ENCODE measurements around the gene CYTH3.
"Not testable (repeated sequence)": the region's sequence is repeated elsewhere in the genome, so short reads cannot be mapped to it uniquely, and the experiment has no call there.

The CYTH3 gene

DNA sequence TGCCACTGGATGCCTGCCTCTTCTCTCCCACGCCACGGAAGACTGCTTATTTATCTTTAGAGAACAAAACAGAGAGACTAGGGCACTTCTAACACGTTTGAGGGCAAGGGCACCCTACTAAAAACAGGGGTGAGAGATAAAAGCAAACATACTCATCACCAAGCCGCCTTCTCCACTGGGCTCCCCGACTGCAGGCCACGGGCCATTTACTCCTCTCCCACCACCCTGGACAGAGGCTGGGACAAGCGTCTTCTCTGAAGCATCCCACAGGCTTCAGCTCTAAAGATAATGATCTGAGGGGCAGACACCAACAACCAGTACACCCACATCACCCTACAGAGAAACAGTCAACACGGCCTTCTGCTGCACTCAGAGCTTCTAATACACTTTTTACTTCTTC is 78.7 kb downstream of the CYTH3 start:
- no peak for DNase-seq (ENCODE audit: low read depth in 2 of 2)

DNA sequence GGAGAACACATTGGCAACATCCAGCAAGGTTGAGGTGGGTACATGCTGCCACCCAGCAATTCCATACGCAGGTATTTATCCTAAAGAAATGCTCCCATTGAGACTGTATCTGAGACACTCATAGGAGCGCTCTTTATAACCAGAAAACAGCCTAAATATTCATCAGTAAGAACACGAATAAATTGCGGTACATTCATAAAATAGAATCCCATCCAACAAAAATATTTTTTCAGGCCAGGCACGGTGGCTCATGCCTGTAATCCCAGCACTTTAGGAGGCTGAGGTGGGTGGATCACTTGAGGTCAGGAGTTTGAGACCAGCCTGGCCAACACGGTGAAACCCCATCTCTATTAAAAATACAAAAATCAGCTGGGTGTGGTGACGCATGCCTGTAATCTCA is 81.9 kb downstream of the CYTH3 start:
- not testable (repeated sequence) for DNase-seq (ENCODE audit: low read depth in 2 of 2)

DNA sequence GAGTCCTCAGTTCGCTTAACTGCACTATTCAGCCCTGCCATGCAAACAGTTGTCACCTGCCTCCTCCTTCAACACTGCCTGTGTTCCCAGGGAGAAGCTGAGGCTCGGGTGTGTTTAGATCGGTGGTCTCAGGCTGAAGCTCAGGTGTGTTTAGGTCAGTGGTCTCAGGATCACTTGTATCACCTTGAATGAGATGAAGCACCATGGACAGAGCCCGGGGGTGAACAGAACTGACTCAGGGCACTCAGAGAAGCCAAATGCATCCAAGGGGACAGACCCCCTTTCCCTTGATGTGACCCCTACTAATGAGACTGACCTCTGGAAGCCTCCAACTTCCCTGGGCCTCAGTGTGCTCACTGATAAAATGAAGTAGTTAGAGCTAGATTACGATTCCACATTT is 84.0 kb downstream of the CYTH3 start:
- no peak for DNase-seq (ENCODE audit: low read depth in 2 of 2)

DNA sequence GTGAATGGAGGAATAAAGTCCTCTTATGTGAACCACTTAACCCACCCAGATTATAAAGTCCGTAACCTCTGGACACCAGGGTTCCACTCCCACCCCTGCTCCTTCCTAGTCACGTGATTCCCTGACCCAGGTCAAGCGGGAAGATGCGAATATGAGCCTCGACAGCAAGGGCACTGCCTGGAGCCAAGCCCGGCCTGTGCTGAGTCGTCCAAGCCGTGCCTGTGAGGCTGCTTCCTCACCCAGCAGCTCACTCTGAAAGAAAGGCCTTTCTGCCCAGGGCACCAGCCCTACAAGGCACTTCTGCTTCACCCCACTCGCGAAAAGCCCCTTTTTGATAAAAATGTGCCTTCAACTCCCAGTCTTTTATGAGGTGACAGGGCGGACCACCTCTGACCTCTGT is 85.8 kb downstream of the CYTH3 start:
- DNase-seq (ENCODE audit: low read depth in 2 of 2): no peak

DNA sequence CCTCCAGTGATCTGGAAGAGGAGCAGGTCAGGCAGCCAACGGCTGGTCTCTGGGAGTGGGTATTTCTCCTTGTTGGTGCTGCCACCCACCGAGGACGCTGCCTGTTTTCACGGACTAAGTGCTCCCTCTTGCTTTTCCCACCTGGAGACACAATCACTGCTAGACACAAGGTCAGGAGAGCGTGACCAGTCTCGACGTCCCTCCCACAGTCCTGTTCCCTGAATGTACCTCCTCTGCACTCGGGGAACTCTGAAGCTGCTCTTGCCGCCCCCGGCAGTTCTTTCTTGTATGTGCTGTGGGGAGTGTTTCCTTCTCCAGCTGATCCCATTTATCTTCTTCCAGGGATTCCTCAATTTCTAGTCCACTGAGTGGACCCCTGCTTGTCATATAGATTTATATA is 89.4 kb downstream of the CYTH3 start:
- DNase-seq (ENCODE audit: low read depth in 2 of 2): no peak

DNA sequence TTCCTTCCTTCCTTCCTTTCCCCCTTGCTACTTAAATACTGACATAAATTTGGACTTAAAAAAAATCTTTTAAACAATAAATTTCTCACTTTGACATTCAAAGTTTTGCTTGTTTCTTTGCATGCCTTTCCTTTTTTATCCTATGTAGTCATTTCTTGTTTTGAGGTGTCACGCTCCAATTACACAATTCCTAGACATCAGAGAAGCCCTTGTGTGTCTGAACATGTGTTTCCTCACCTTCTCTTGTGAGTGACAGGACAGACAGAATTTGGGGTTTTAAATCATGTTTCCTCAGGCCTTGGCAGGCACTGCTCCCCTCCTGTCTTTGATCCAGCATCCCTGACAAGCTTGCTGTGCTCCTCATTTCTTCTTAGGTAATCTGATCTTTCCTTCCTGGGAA is 91.3 kb downstream of the CYTH3 start:
- no peak for DNase-seq (ENCODE audit: low read depth in 2 of 2)

DNA sequence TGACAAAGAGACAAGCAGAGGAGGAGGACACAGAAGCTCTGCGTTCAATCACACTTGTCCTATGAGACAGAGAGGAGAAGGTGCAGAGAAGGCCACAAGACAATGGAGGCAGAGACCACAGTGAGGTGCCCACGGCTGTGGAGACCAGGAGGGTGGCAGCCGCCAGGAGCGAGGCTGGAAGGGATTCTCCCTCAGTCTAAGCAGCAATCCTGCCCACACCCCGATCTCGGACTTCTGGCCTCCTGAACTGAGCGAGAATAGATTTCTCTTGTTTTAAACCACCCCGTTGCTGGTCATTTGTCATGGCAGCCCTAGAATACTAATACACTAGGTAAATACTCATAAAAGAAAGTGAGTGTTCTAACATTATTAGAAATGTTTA is 92.1 kb downstream of the CYTH3 start:
- no peak for DNase-seq (ENCODE audit: low read depth in 2 of 2)

DNA sequence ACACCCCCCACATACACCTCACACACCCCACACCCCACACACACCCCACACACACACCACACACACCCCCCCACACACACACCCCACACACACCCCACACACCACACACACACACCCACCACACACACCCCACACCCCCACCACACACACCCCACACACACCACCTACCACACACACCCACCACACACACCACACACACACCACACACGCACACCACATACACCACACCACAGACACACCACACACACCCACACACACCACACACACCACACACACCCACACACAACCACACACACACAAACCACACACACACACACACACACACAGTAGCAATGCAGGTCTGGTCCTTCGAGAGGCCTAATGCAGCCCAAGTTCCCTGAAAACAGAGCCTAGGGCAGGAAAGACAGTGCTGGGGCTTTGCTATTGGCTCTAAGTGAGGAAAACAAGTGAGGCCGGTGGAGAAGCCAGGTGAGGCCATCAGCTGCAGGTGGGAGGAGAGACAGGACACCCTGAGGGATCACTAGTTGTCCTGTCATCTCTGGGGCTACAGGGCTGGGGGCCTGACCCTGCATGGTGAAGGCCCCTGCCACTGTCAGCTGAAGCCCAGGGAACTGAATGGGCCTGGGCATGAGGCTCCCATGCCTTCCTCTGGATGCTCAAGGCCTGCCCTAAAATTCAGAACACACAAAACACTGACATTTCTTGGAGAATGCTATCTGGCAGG is 92.6 kb downstream of the CYTH3 start:
- DNase-seq (ENCODE audit: low read depth in 2 of 2): no peak

DNA sequence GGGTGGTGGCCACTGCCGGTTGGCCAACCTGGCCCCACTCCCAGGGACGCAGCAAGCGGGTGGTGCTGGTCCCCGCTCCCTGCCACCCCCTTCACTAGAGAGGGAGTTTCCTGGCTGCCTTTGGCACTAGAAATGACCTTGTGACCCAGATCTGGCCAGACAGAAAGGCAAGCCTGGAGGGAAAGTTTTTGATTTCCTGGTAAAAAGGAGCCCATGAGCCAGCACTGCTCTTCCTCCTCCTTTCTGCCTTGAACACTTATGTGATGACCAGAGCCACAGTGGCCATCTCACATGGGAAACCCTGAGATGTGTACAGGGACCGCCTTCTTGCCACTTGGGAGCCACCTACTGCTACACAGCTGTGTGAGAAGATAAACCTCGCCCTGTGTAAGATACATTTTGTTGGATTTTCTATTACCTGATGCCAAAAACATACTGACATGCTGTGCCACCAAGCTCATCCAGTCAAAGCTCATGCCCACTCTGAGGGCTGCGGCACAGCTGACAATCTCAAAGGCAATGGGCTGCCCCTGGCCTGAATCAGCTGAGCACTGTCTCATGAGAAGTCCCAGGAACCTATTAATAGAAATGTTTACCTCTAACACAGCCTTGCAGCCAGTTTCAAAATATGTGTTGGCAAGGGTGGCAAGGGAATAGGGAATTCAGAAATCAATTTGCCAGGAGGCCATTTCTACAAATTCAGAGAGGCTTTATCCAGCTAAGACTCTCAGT is 94.0 kb downstream of the CYTH3 start:
- DNase-seq (ENCODE audit: low read depth in 2 of 2): no peak

DNA sequence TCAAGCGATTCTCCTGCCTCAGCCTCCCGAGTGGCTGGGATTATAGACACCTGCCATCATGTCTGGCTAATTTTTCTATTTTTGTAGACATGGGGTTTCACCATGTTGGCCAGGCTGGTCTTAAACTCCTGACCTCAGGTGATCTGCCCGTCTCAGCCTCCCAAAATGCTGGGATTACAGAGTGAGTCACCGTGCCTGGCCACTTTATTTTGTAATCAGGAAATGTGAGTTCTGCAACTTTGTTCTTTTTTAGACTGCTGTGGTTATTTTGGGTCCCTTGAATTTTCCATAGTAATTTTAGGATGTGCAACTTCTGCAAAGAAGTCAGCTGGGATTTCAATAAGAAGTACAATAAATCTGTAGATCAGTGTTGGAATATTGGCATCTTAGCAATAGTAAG is 96.8 kb downstream of the CYTH3 start:
- no peak for DNase-seq (ENCODE audit: low read depth in 2 of 2)

DNA sequence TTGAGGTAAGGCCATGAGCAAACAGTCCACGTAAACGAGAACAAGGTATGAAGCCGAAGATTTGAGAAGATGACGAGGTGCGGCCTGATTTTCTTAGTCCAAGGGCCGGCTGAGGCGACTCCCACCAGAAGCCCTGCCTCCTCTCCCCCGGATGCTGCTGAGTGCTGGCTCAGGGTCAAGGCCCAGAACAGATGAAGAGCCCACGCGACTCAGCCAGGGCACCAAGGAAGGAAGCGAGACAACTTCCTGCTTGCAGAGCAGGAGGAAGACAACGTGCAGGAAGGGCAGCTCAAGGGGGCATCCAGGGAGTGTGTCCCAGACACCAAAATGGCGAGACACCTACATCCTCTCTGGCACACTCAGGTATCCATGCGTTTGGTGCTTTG is 99.5 kb downstream of the CYTH3 start:
- DNase-seq (ENCODE audit: low read depth in 2 of 2): no peak

DNA sequence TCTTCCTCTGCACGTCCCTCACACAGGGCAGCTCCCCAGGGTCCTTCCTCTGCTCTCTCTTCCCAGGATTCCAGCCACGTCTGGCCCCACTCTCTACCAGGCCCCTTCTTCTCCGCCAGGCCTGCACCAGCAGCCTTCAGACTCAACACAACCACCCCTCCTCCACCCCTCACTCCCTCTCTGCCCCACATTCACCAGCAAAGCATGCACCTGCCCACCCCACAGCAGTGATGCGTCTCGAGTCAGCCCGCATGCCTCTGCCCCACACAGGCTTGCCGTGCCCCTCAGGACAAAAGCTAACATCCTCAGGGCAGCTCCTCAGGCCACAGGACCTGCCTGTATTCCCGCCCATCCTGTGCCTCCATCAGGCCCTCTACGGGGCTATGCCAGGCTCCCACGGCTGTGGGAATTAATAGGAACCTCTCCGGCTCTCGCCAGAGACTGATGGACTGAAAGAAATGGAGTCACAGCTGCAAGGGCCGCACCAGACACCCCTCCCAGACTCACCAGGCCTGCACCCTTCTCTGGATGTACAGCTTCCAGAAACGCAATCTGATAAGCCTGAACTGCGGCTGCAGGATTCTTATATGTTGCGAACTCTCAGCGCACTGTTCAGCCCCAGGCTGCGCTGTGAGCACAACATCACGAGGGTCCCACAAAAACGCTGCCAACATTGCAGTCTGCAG is 100.1 kb downstream of the CYTH3 start:
- DNase-seq (ENCODE audit: low read depth in 2 of 2): no peak

DNA sequence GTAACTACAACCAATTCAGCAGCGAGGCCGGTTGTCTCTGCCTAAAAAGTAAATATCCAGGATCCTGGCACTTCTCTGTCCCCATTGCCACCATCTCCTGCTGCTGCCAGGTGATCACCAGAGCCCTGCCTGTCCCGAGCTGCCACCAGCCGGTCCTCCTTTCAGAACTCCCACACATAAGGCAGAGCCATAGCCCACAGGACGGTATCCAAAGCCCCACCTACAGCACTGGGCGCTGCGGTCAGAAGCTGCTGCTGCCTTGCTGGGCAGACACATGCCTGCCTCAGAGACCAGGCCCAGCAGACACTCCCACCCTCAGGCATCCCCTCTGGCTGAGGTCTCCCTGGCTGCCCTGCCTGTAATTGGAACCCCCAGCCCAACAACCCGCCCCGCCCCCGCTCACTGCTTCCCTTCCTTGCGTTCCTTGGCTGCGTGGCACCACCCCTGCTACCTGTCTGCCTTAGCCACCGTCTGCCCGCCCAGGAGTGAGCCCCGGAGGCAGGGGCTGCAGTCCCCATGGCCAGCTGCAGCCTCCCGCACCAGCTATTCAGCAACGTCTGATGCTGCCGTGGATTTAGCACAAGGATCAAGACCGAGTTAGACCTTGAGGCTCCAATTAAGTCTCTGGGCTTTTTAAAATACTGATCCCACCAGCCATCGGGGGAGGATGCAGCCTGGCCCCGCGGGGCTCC is 100.7 kb downstream of the CYTH3 start:
- no peak for DNase-seq (ENCODE audit: low read depth in 2 of 2)

DNA sequence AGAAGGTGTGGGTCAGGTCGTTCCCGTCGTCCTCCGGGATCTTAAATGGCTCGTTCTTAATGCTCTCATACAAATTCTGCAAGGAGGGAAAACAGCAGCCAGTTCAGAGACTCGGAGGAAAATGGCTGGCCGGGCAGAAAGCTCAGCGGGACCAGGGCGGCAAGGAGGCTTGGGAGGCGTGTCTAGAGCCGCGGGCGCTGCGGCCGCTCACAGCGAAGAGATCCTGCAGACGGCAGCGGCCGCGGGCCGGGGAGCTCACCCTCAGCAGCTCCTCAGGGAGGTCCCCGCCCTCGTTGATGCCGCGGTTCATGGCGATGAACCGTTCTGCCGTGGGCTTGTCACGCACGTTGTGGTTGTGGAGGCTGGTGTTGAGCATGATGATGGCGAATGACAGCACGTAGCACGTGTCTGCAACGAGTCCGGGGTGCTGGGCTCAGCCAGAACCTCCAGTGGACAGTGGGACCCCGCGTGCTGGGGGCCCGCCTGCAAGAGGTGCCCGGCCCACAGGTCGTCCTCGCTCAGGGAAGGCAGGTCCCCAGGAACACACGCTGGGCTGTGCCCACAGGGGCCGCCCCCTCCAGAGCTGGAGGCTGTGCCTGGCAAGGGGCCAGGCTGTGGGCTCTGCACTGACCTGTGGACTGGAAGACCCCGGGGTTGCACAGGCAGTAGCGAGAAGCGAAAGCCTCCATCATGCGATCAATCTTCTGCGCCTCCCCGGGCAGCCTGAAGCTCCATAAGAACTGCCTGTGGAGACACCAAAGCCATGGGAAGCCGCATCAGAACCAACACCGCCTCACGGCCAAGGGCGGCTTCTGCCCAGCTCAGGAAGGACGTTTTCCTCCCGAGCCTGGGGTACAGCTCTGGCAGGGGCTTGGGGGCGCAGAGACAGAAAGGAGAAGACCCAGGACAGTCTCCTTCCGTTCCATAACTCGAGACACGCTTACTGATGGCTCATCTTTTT is 101.6 kb downstream of the CYTH3 start:
- no peak for DNase-seq (ENCODE audit: low read depth in 2 of 2)

DNA sequence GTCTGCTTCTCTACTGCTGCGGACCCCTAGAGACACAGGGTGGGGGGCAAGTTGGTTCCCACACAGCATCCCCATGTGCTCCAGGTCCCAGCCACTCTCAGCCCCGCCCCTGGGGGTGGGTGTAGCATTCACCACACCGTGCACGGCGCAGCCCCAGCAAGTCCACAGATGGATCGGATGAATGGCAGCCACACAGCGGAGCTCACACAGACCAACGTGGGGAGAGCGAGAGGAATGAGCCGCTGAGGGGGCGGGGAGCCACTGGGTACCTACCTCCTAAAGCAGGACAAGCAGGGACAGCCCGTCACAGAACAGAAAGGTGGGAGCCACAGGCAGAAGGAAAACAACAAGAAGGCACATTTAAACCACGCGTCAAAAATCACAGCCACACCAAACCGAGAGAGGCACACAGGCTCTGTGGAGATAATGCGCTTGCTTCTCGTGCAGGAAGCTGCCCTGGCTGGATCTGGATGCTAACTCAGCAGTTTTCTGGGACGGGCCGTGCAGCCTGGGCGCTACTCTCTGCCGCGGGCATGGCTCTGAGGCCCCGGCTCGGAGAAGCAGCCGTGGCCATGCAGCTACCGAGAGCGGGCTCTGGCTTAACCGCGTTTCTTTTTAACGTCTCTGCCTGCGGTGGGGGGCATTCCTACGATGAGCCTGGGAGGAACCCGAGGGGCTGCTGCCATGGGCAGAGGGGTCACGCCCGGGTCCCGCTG is 102.5 kb downstream of the CYTH3 start:
- DNase-seq (ENCODE audit: low read depth in 2 of 2): no peak

DNA sequence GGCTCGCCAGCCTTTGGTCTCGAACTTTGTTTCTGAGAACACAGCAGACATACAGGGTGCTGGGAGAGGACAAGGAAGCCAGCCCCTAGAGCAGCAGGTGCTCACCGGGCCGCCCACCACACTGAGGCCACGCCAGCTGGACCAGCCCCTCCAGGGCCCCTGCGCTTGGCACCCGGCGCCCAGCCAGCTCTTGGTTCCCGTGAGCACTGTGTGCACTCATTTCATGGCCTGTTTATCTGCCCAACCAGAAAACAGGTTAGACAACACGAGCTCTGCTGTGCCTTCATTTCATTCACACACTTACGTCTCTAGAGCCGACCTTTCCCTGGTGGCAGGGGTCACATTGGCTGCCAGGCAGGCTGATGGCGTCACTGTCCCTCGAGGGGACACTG is 104.0 kb downstream of the CYTH3 start:
- DNase-seq (ENCODE audit: low read depth in 2 of 2): no peak

DNA sequence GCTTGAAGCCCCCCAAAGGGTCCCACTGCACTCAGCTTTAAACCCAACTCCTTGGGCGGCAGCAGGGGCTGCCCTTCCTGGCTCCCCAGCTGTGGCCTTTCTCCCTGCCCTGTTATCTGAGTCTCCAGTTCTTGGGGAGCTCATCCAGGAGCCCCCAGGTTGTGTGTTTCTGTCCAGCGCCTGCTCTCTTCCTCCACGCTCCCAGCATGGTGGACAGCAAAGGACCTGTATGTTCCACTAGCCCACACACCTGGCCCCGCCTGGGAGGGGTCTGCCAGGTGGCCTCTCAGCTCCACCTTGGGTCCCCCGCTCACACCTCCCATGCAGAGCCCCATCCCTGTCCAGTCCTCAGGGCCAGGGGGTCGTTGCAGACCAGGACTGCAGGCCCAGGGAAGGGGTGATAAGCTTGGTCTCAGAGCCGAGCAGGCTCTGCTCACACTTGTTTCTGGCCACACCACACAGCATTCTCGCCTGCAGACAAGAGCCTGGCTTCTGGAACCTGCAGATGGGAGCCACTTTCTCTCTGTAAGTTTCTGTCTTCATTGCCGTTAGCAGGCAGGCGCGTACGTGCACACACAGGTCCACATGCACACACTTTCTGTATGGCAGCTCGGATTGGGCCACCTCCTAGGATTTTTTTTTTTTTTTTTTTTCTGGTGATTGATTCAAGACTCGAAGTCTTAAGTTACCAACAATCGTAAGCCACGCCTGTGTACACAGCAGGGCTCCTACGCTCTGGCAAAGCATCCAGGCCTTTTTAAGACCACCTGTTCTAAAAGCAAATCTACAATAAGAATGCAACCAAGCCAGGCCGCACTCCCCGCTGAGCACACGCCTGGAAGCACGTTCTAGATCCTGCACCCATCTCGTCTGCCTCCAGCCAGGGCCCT is 104.6 kb downstream of the CYTH3 start:
- no peak for DNase-seq (ENCODE audit: low read depth in 2 of 2)

DNA sequence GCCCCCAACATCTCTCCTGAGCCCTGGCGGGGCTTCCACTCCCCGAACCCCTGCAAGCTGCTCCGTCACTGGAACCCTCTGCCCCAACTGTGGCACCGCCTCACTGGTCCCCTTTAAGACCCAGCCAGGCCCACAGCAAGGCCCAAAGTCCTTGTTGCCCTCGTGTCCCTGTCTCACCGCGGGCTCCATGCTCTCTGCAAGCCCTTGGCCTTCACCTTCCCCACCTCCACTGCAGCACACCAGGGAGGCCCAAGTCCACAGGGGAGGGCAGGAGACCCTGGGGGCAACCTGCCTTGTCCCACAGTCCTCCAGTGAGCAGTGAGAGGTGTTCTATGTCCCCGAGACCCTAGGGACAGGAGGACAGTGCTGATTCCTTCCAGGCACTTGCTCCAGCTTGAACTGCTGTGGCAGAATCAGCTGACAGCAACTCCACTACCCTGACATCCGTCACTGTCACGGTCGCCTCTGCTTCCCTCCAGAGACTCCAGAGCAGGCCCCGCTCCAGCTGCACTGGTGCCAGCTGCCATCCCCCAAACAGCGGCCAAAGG is 105.3 kb downstream of the CYTH3 start:
- no peak for DNase-seq (ENCODE audit: low read depth in 2 of 2)

DNA sequence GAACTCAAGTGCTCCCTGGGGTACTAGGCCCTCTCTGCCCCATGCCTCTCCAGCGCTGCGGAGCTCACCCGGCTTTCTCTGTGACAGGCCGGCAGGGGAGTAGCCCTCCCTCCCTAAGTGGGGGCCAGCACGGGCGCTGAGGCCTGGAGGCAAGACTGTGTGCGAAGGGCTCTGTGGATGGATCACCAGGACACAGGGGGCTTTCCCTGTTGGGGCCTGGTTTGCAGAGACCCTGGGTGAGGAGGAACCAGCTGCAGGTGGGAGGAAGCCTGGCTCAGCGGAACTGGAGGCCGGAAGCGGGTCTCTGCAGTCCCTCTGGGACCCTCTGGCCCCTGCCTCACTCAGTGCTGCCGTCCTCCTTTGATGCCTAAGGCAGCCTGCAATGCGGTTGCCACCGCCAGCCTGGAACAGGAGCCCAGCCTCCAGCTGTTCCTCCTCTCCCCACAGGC is 106.0 kb downstream of the CYTH3 start:
- no peak for DNase-seq (ENCODE audit: low read depth in 2 of 2)
